ENCODE results near the gene TRMT6.

Gene TRMT6

DNA sequence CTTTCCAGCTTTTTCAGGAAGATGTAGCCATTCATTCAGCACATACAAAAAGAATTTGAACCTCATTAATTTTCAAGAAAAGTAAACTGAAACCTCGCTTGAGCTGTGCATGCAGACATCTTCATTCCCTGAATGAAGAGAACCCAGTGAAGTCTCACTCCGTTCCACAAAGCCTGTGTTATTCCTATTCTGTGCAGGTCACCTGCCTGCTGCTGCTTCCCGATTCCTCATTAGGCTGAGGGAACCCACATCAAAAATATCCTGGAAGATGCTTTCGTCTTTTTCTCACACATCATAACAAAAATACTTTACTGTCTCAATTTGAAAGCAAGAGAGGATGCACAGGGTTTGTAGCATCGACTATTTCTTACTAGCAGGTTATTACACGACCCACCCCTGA is 40.1 kb downstream of the TRMT6 start:
- Mint-ChIP-seq H3K9me3 (no peaks in the 10 kb centered on the region), H3K27ac (peak overlapping the region in 1 of 3 experiments; percentile 11), H3K4me3 (peak overlapping the region in 2 of 3 experiments; percentile 80 to 86), H3K4me1 (no peaks in the 10 kb centered on the region), H3K36me3 (ENCODE audit: low read depth) (no peaks in the 10 kb centered on the region), H3K27me3 (ENCODE audit: low read depth) (peaks cover 44% of the 10 kb centered on the region)
- TF ChIP-seq CTCF (IDR thresholded peaks at IDR 0.05; ENCODE audit: unreplicated experiment in 3 of 3), result no peak

- Mint-ChIP-seq H3K4me1 (no peaks in the 10 kb centered on the region), H3K9me3 (no peaks in the 10 kb centered on the region), H3K27ac (no peak overlapping the region), H3K4me3 (no peak overlapping the region), H3K36me3 (ENCODE audit: low read depth) (no peaks in the 10 kb centered on the region), H3K27me3 (ENCODE audit: low read depth) (peaks cover 44% of the 10 kb centered on the region)
- TF ChIP-seq CTCF (IDR thresholded peaks at IDR 0.05; ENCODE audit: unreplicated experiment in 3 of 3), result no peak
These were observed 41.4 kb downstream of the TRMT6 start for GRCh38 chr20:5908981-5909380.

DNA sequence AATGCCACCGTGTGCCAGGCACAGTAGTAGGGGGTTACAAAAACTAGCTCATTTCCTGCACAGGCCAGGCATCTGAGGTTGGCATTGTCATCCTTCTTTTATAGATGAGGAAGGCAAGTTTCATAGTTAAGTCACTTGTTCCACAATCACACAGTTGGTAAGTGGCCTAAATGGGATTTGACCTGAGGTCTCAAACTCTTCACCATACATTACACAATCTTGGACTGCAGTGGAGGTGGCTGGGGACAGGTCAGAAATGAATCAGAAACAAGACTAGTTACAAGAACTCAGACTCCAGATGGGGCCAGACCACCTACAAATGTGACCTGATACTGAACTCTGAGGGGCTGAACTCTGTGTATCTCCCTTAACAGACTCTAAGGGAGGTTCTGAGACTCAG is 49.4 kb downstream of the TRMT6 start:
- H3K36me3 Mint-ChIP-seq (ENCODE audit: low read depth), result no peaks in the 10 kb centered on the region
- no peaks in the 10 kb centered on the region for H3K9me3 Mint-ChIP-seq
- no peak overlapping the region for H3K4me3 Mint-ChIP-seq
- no peak overlapping the region for H3K27ac Mint-ChIP-seq
- H3K4me1 Mint-ChIP-seq, result no peaks in the 10 kb centered on the region
- peaks cover 17% of the 10 kb centered on the region for H3K27me3 Mint-ChIP-seq (ENCODE audit: low read depth)
- no peak for TF ChIP-seq CTCF (IDR thresholded peaks at IDR 0.05; ENCODE audit: unreplicated experiment in 3 of 3)

DNA sequence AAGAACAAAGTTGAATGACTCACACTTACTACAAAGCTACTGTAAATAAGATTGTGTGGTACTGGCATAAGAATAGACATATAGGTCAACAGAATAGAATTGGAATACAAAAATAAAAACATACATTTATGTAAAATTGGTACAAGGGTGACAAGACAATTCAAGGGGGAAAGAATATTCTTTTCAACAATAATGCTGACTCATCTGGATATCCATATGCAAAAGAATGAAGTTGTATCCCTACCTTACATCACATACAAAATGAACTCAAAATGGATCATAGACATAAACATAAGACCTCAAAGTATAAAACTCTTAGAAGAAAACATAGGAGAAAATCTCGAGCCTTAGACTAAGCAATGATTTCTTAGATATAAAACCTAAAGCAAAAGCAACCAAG is 50.9 kb downstream of the TRMT6 start:
- no peaks in the 10 kb centered on the region for H3K36me3 Mint-ChIP-seq (ENCODE audit: low read depth)

DNA sequence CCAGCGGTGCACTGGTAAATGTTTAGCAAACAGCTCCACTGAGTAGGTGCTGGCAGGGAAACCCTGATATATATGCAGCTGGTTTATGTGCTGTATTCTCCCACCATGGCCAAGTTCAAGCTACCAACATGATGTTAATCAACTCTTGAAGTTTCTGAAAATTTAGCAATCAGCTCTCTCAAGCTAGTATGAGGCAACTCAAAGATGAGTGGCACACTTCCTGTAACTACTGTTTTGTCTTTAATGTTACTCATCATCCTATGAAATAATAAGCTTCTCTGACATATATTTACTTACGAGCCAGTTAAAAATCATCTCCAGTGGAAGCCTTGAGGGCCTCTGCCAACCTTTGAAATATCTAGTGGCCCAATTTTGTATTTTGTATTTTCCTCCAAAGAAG is 54.7 kb downstream of the TRMT6 start:
- no peak overlapping the region for H3K4me3 Mint-ChIP-seq
- no peak overlapping the region for H3K27ac Mint-ChIP-seq
- H3K4me1 Mint-ChIP-seq, result no peaks in the 10 kb centered on the region
- peaks cover 11% of the 10 kb centered on the region for H3K27me3 Mint-ChIP-seq (ENCODE audit: low read depth)
- no peak for TF ChIP-seq CTCF (IDR thresholded peaks at IDR 0.05; ENCODE audit: unreplicated experiment in 3 of 3)
- H3K36me3 Mint-ChIP-seq (ENCODE audit: low read depth), result no peaks in the 10 kb centered on the region
- H3K9me3 Mint-ChIP-seq, result no peaks in the 10 kb centered on the region

More for the DNA sequence above, 50.9 kb downstream of the TRMT6 start:
- no peak for TF ChIP-seq CTCF (IDR thresholded peaks at IDR 0.05; ENCODE audit: unreplicated experiment in 3 of 3)
- no peak overlapping the region for H3K27ac Mint-ChIP-seq
- no peaks in the 10 kb centered on the region for H3K4me1 Mint-ChIP-seq
- no peak overlapping the region for H3K4me3 Mint-ChIP-seq
- H3K9me3 Mint-ChIP-seq, result no peaks in the 10 kb centered on the region
- peaks cover 17% of the 10 kb centered on the region for H3K27me3 Mint-ChIP-seq (ENCODE audit: low read depth)

DNA sequence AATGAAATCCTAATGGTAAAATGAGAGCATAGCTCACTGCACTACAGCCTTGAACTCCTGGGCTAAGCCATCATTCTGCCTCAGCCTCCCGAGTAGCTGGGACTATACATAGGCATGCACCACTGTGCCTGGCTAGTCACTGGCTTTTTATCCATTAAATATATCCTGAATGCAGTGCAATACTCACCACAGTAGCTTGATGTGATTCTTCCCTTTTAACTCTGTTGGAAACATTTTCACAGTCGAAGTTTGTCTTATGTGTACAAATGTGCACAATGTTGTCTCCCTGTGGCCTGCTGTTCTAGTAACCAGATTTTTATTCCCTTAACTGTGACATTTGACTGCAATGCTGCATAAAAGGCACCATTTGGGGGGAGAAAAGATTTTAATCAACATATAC is 56.7 kb downstream of the TRMT6 start:
- peaks cover 13% of the 10 kb centered on the region for H3K27me3 Mint-ChIP-seq (ENCODE audit: low read depth)
- TF ChIP-seq CTCF (IDR thresholded peaks at IDR 0.05; ENCODE audit: unreplicated experiment in 3 of 3), result no peak
- no peak overlapping the region for H3K27ac Mint-ChIP-seq
- H3K4me3 Mint-ChIP-seq, result no peak overlapping the region
- no peaks in the 10 kb centered on the region for H3K4me1 Mint-ChIP-seq
- no peaks in the 10 kb centered on the region for H3K36me3 Mint-ChIP-seq (ENCODE audit: low read depth)
- H3K9me3 Mint-ChIP-seq, result no peaks in the 10 kb centered on the region
